HL-60/S4 (cell line): ENCODE data around the gene ANO3.

Experiments
- in situ Hi-C: fragments of 300-500 bp; cut with MboI; formaldehyde crosslinking; loops from 2 replicates; pipeline ENCODE4 v1.14.3; 2022; ENCODE audit warnings: low sequenced_read_pairs

ANO3 gene

DNA sequence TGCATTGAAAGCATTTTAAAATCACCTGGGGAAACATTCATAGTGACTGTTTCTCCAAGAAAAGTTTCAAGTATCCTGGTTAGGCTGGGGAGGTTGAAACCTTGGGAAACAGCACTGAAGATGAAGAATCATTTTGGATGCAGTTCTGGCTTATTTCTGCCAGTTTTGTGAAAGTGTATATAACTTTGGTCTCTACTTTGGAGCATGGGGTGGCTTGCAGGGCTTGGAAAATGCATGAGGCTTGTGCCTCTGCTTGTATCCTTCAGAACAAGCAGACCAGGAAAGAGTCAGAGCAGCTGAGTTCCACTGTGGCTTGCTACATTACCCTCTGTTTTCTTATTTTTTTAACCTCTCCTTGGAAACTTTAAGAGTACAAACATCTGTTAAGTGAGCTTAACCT lies 370.5 kb downstream of the ANO3 start:
- in situ Hi-C loops = no loop called here

DNA sequence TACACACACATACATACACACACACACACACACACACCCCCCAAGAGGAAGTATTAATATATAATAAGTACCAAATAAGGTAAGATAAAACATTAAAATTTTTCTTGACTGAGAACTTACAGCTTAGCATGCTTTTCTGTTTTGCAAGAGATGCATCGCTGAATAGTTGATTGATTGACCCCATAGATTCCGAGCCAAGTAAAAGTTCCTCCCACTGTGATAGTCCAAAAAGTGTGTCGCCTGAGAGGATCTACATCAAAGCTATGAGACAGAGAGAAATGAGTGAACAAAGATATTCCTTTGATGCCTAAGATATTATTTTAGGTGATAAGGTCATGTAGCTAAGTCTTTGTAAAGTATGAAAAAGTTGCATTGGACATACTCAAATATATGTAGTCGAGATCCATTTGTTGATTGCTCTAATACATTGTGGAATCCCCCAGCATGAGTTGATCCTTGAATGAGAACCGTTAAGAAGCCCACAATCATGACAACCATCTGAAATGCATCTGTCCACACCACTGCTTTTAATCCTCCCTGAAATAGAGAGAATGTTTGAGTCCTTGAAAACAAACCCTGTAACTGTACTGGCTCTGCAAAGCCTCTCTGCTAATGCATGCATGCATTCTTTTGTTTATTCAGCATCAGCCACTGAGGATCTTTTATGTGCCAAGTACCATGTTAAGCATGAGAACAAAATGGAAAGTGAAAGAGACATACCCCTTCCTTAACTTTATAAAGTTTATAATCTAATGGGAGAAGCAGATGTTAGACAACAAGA lies 371.7 kb downstream of the ANO3 start:
- in situ Hi-C loops = no loop called here

- in situ Hi-C loops = no loop called here
Measured at GRCh38 chr11:26704249-26704648, 372.3 kb downstream of the ANO3 start.

DNA sequence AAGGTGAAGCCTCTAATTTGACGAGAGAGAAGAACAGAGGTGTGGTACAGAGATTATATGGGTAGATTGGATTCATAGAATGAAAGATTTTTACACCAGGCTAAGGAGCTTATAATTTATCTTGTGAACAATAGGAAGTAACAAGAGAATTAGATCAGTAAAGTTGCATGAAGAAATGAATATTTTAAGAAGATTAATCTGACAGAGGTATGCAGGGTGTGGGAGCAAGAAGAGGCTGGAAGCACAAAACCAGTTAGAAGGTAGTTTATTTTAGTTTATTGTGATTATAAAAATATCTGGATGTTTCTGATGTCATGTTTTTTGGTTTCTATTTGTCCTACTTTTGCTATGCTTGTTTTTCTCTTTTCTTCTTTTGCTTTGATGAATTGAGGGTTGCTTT lies 374.3 kb downstream of the ANO3 start:
- in situ Hi-C loops = no loop called here

GRCh38 chr11:26708736-26709456 lies 377.0 kb downstream of the ANO3 start:
- in situ Hi-C loops = no loop called here

DNA sequence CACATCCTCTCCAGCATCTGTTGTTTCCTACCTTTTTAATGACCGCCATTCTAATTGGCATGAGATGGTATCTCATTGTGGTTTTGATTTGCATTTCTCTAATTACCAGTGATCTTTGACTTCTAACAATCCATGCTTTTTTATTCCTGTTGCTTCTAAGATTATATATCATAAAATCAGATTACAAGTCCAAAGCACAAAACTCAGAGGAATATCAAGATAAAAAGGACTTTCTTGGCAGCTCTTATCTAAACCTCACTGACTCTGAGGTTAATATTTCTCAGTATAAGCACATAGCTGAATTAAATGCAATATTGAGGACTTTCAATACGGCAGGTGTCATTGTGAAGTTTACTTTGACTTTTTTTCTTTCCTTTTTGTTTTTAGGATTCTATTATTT lies 378.6 kb downstream of the ANO3 start:
- in situ Hi-C loops = no loop called here

DNA sequence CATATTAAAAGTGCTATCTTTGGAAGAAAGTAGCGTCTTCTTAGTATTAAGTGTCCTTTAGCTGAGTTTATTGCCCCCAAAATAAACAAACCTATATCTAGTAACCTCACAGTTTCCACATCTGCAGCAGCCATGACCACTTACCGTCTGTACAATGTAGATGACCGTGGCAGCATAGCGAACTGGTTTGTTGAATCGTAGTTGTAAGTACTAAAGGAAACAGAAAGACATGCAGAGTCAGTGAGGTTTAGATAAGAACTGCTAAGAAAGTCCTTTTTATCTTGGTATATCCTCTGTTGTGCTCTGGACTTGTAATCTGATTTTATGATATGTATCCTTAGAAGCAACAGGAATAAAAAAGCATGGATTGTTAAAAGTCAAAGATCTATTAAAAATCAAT lies 380.6 kb downstream of the ANO3 start:
- in situ Hi-C loops = no loop called here
